Activated T-helper 17 cell treated with anti-CD3 and anti-CD28 coated beads, Interleukin-2, amount 50 U/mL, for 72 hours (primary cell): ENCODE measurements around the gene TST. TPM values are rescaled to one million over a fixed set of nuclear protein-coding genes. Genes with fewer than 3 reads are reported as not detected.

Experiments
- ATAC-seq: fragments of 150-1000 bp; cut with Tn5 transposase; replicated peaks from 2 replicates; pipeline ENCODE4 v1.10.0; 2021; ENCODE audit warnings: mild to moderate bottlenecking, moderate library complexity
- H3K27ac Mint-ChIP-seq: one replicate; pipeline ENCODE4 v1.8.0; 2022; ENCODE audit warnings: mixed read lengths
- H3K27me3 Mint-ChIP-seq: one replicate; pipeline ENCODE4 v1.8.0; 2022; ENCODE audit warnings: mixed read lengths
- H3K36me3 Mint-ChIP-seq: one replicate; pipeline ENCODE4 v1.8.0; 2022; ENCODE audit warnings: low read depth, mild to moderate bottlenecking, mixed read lengths
- H3K4me1 Mint-ChIP-seq: one replicate; pipeline ENCODE4 v1.8.0; 2022; ENCODE audit warnings: mixed read lengths
- H3K4me3 Mint-ChIP-seq: one replicate; pipeline ENCODE4 v1.8.0; 2022; ENCODE audit warnings: mild to moderate bottlenecking, mixed read lengths
- H3K9me3 Mint-ChIP-seq: one replicate; pipeline ENCODE4 v1.8.0; 2022; ENCODE audit warnings: mixed read lengths
- total RNA-seq, 2 donors: library from RNA; stranded (reverse); gene quantifications; one replicate each; pipeline ENCODE4 v1.2.3, GENCODE V29; 2022

TST gene
- total RNA-seq = 10 to 100 TPM in 1 of 2 donors, 1 to 10 TPM in 1; 8.2 to 14.5 TPM

DNA sequence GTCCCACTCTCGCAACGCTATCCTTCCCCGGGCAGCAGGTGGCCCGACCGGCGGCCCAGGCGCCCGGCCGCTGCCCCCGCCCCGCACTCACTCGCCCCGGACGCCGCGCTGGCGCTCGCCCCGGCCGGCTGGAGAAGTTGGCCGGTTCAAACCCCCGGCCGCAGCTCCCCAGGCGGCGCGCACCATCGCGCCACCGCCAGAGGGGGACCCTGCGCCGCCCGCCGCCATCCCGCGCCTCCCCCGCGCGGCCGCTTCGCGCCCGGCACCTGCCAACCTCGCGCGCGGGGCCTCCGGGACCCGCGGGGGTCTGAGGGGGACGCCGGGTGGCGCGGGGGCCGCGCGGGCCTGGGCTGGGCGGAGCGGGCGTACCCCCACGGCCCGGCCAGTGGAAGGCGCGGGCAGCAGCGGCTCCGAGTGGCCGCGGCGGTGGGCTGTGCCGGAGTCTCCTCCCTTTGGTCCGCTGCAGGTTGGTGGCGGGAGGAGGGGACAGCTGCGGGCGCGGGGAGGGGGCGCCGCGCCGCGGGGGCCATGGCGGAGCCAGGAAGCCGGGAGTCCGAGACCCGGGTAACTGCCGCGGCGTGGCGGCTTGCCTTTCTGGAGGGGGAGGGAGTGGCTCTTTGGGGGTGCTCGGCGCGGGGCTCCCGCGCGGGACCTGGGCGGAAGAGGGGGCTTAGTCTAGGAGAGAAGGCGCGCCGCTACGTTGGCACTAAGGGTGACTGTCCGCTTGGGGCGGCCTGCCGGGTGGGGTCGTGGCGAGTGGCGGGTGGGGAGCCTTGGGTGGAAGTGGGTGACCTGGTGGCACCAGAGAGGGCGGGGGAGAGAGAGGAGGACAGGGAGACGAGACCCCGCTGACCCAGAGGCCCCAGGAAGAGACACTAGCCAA is at the start of gene TST, which contains the start of gene MPST:
Gene TST (minus strand): TSS at position 139 of the 883 bp plus-strand sequence. CDS start 715 bp downstream, outside the sequence.
Gene MPST (plus strand): TSS at position 434 of the 883 bp plus-strand sequence. CDS start 95 bp downstream, at position 529.
- H3K27ac Mint-ChIP-seq = peak within 1 kb of the TSS; percentile 58
- ATAC-seq = peak; percentile 91
- H3K4me1 Mint-ChIP-seq = peaks cover 5% of the 10 kb centered on the region
- H3K4me3 Mint-ChIP-seq = peak within 1 kb of the TSS; percentile 80
- H3K9me3 Mint-ChIP-seq = no peaks in the 10 kb centered on the region
- H3K27me3 Mint-ChIP-seq = no peaks in the 10 kb centered on the region
- H3K36me3 Mint-ChIP-seq = no peaks in the 10 kb centered on the region

DNA sequence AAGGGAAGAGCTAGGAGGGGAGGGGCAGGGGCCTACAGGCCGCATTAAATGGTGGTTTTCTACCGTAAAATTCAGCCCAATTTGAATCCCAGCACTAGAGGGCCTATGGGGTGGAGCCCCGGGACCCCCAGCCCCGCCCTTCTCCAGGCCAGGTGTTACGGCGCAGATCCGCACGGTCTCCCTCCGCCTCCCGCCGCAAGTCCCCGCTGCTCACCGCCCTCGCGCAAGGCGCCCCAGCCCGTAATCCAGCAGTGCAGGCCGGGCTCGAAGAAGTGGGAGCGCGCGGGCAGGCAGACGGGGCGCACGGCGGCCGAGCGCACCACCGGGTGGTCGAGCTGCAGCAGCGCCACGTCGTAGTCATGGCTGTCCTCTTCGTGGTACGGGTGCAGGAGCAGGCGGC is 49.6 kb upstream of the TST start:
- no peaks in the 10 kb centered on the region for H3K9me3 Mint-ChIP-seq
- no peak overlapping the region for H3K27ac Mint-ChIP-seq
- H3K4me3 Mint-ChIP-seq = no peak overlapping the region
- H3K36me3 Mint-ChIP-seq = peaks cover 51% of the 10 kb centered on the region
- H3K4me1 Mint-ChIP-seq = peaks cover 15% of the 10 kb centered on the region
- no peak for ATAC-seq
- no peaks in the 10 kb centered on the region for H3K27me3 Mint-ChIP-seq

DNA sequence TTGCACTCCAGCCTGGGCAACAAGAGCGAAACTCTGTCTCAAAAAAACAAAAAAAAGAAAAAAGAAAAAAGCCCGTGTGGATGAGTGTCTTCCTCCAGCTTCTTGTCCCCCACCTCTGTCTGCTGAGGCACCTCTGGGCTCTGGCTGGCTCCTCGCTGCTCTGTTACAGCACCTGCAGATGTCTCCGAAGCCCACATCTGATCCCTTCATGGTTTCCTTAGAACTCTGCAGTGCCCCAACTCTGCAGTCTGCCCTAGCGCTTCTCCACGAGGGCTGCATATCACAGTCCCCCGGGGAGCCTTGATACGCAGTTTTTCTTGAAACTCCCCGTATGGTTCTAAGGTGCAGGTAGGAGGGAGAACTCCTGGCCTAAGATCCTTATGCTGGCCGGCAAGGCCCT is 48.2 kb upstream of the TST start:
- Mint-ChIP-seq H3K36me3 (peaks cover 65% of the 10 kb centered on the region), H3K9me3 (no peaks in the 10 kb centered on the region), H3K27ac (peak overlapping the region; percentile 89), H3K27me3 (no peaks in the 10 kb centered on the region), H3K4me1 (peaks cover 26% of the 10 kb centered on the region), H3K4me3 (peak overlapping the region; percentile 1)
- ATAC-seq = no peak

DNA sequence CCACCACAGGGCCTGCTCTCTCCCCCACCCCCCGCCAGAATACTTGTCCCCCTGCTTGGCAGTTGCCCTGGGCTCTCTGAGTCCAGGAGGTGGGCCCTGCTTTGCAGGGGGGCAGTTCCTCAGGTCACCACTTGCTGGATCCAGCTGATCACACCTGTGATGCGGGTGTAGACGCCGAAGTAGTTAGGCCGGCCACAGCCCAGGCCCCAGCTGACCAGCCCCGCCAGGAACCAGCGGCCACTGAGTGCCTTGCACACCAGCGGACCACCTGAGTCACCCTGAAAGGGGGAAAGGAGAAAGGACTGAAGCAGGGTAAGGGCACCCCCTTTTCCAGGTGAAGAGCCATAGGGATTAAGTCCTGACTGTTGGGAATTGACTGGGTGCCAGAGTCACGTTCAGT is 46.7 kb upstream of the TST start:
- no peaks in the 10 kb centered on the region for H3K9me3 Mint-ChIP-seq
- H3K4me1 Mint-ChIP-seq = peaks cover 37% of the 10 kb centered on the region
- no peak for ATAC-seq
- no peak overlapping the region for H3K4me3 Mint-ChIP-seq
- H3K27ac Mint-ChIP-seq = peak overlapping the region; percentile 89
- no peaks in the 10 kb centered on the region for H3K27me3 Mint-ChIP-seq
- peaks cover 79% of the 10 kb centered on the region for H3K36me3 Mint-ChIP-seq

DNA sequence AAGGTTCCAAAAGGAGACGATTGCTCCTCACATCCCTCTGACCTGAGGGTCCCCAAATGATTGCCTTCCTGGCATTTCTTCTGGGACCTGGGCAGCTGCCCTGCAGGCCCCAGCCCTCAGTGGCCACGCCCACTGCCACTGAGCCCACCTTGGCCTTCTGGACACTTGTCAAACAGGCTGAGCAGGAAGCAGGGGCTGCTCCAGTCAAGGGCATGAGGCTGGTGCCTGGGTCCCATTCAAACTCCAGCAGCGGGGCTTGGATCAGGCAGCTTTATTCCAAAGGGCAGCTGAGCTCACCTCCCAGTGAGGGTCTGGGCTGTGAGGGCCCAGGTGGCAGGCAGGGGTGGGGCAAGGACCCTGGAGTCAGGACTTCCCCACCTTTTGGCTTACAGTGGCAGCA is 45.9 kb upstream of the TST start:
- H3K27me3 Mint-ChIP-seq = no peaks in the 10 kb centered on the region
- peak overlapping the region; percentile 93 for H3K27ac Mint-ChIP-seq
- H3K36me3 Mint-ChIP-seq = peaks cover 87% of the 10 kb centered on the region
- no peak overlapping the region for H3K4me3 Mint-ChIP-seq
- no peaks in the 10 kb centered on the region for H3K9me3 Mint-ChIP-seq
- no peak for ATAC-seq
- H3K4me1 Mint-ChIP-seq = peaks cover 42% of the 10 kb centered on the region

DNA sequence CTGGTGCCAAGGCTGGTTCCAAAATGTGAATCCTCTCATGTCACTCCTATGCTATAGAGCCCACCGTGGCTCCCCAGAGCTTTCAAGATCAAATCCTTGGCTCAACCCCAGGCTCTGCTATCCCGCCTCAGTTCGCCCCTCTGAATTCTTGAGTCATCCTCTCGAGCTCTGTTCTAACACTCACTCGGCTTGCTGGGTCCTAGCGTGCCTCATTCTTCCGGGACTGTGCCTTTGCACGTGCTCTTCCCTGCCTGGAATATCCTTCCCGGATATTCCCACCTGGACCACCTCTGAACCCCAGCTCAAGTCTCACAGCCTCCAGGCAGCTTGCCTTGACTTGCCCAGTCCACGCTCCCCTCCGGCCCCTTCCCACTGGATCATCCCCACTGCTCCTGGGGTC is 45.3 kb upstream of the TST start:
- ATAC-seq = no peak
- Mint-ChIP-seq H3K36me3 (peaks cover 93% of the 10 kb centered on the region), H3K4me1 (peaks cover 42% of the 10 kb centered on the region), H3K27me3 (no peaks in the 10 kb centered on the region), H3K4me3 (peak overlapping the region; percentile 80), H3K27ac (peak overlapping the region; percentile 93), H3K9me3 (no peaks in the 10 kb centered on the region)

DNA sequence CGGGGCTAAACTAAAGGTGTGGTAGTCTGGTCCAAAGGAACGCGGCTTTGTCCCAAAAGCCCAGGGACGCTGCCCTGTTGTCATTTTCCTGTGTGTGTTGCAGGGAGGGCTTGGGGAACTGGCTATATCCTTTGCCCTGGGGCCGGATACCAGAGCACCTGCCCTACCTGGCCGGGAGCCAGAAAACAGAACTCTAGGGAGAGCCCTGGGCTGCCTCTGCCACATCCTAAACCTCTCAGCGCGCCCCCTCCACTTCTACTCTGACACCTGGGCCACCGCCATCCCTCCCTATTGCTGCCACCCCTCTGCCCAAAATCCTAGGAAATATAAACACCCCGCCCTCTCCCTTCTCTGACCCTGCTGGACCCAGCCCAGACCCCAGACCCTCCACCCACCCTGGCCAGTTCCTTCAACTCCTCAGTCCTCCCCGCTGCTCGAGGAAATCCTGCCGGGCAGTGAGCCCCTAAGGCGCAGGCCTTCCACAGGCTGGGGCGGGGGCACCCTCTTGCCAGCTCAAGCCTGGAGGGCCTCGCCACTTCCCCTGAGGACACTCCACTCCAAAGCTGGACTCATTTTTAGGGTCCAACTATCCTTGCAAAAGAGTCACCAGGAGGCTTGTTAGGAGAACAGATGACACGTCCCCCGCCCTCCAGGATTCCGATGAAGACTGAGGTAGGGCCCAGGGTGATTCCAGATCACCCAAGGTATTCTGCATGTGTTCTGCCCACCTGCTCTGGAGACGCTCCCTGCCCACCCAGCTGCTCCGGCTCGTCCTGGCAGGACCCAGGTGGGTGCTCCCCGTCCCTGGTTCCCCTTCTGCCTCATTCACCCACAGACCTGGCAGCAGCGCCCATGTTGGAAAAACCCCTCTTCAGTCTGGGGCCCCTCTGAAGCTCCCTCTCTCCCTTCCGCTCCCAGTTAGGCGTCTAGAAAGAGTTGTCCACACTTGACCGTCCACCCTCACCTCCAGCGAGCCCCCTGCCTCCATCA is 44.5 kb upstream of the TST start:
- Mint-ChIP-seq H3K27me3 (no peaks in the 10 kb centered on the region), H3K4me1 (peaks cover 42% of the 10 kb centered on the region), H3K36me3 (peaks cover 97% of the 10 kb centered on the region), H3K27ac (peak overlapping the region; percentile 93), H3K4me3 (peak overlapping the region; percentile 80), H3K9me3 (no peaks in the 10 kb centered on the region)
- peak; percentile 20 for ATAC-seq

DNA sequence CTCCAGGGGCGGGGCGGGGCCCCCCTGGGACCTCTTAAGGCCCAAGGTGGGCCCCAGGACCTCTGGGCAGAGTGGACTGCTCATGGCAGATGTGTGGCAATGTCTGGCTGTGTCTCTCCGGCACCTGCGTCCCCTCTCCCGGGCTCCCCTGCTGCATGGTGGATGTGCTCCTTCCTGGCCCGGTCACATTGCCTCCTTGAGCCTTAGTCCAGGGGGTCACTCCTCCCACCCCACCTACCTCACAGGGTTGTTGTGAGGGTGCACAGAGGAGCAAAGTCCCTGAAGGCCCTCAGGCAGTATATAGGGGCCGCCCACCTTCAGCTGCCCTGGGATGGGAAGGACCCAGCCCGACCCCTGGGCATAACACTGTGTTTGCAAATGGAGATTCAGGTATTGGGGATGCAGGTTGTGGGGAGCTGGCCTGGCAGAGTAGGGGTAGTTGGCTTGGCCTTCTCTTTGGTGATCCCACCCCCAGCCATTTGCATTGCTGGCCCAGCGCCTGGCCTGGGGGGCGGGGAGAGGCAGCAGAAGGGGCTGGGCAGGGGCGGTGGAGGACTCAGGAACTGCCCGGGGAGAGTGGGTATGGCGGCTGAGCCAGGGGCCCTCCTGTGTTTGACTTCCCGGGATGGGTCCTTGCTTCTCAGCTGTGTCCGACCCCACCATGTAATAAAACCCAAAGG is 43.6 kb upstream of the TST start:
- peak overlapping the region; percentile 80 for H3K4me3 Mint-ChIP-seq
- H3K9me3 Mint-ChIP-seq = no peaks in the 10 kb centered on the region
- no peaks in the 10 kb centered on the region for H3K27me3 Mint-ChIP-seq
- H3K4me1 Mint-ChIP-seq = peaks cover 42% of the 10 kb centered on the region
- peak overlapping the region; percentile 93 for H3K27ac Mint-ChIP-seq
- peaks cover 92% of the 10 kb centered on the region for H3K36me3 Mint-ChIP-seq
- peak; percentile 7 for ATAC-seq

DNA sequence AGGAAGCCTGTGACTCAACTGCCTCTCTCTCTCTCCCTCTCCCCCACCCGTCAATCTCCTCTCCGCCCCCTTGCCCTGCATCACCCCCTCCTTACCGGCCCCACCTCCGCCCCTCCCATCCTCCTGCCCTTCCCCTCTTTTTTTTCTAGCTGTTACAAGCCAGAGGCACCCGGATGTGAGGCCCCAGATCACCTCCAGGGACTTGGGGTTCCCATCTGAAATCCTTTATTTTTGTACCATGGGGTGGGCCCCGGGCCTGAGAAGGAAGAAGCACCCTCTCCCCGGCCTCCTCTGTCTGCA is 43.1 kb upstream of the TST start:
- Mint-ChIP-seq H3K27ac (peak overlapping the region; percentile 93), H3K36me3 (peaks cover 92% of the 10 kb centered on the region), H3K4me1 (peaks cover 42% of the 10 kb centered on the region), H3K9me3 (no peaks in the 10 kb centered on the region), H3K27me3 (no peaks in the 10 kb centered on the region), H3K4me3 (peak overlapping the region; percentile 80)
- peak; percentile 13 for ATAC-seq

DNA sequence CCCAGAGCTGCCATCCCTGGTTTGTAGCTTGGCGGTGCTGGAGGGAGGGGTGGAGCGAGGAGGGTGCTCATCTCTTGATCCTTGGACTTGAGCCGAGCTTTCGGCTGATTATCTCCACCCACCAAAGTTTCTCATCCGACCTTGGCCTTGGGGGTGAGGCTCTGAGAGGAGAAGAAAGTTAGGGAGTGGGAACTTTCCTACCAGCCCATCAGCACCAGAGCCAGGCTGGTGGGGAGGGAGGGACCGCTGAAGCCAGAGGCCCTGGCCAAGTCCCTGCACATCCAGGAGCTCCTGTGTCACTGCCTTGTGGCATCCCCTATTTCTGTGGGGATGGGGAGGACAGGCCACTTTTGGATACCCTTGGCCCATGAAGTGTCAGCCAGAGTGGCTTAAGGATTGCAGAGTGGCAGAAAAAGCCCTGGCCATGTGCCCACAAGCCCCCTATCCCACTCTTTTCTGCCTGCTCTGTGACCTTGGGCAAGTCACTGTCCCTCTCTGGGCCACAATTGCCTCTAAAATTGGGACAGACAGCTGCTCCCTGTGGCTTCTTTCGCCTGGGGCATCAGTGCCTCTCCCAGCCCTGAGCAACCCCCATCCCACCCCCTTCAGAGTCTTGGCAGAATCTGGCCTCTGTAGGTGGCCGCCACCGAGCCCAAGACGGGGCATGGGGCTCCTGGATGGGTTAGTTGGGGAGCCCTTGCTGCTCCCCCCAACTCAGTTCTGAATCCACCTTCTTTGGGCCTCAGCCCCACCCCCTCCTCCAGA is 42.5 kb upstream of the TST start:
- Mint-ChIP-seq H3K36me3 (peaks cover 92% of the 10 kb centered on the region), H3K9me3 (no peaks in the 10 kb centered on the region), H3K4me3 (peak overlapping the region; percentile 80), H3K27ac (peak overlapping the region; percentile 93), H3K27me3 (no peaks in the 10 kb centered on the region), H3K4me1 (peaks cover 41% of the 10 kb centered on the region)
- no peak for ATAC-seq

DNA sequence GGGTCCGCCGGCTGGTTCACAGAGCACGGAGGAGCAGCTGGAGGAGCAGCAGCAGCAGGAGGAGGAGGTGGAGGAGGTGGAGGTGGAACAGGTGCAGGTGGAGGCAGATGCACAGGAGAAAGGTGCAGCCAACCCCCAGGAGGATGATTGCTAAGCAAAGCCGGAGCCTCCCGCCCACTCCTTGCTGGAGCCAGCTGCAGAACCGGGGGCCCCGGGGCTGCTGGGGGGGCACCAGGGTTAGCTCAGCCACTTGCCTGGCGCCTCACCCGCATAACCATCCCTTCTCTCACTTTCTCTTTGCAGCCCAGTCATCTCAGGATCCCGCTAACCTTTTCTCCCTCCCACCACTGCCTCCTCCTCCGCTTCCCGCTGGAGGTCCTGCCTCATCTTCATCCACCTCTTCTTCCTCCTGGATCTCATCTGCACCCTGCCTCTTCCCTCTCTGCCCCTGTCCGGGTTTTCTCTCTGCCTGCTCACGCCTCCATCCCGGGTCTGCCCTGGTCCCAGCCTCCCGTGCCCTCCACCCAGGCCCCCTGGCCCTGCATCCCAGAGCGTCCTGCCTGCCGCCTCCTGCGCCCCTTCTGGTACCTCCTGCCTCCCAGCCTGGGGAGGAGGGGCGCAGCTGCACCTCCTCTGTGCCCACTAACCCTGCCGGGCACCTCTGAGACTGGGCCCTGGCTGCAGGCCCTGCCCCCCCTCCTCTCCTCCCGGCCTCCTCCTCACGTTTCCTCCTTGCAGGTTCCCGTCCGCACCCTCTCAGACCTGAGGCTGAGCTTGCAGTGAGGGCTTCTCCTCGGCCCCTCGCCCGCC is 41.8 kb upstream of the TST start:
- H3K4me1 Mint-ChIP-seq = peaks cover 35% of the 10 kb centered on the region

DNA sequence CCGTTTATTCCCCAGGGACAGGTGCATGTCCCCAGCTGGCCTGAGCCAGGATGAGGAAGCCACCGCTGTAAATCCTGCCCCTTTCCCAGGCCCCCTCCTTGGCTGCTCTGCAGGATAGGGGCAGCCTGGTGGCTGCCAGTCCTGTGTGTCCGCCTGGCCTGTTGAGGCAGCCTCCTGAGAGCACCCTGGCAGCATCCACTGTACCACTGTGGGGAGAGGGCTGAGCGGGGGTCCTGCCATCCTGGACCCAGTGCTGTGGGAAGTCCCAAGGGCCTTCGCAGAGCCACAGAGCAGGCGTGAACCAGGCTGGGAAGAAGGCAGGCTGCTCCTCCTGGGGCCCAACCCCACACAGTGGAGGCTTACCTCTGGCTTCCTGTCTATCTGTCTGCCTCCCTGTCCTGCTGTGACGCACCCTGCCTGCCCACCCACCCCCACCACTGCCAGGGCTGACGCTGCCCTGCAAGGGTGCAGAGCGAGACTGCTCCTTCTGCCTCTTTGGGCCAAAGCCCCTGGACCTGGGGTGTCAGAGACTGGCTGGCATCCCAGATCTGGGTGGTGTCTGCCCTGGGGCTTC is 40.7 kb upstream of the TST start:
- peak; percentile 18 for ATAC-seq
- H3K9me3 Mint-ChIP-seq = no peaks in the 10 kb centered on the region
- H3K27ac Mint-ChIP-seq = peak overlapping the region; percentile 93
- no peaks in the 10 kb centered on the region for H3K27me3 Mint-ChIP-seq
- H3K4me3 Mint-ChIP-seq = peak overlapping the region; percentile 80
- H3K4me1 Mint-ChIP-seq = peaks cover 35% of the 10 kb centered on the region
- H3K36me3 Mint-ChIP-seq = peaks cover 92% of the 10 kb centered on the region

More for the DNA sequence above, 41.8 kb upstream of the TST start:
- Mint-ChIP-seq H3K9me3 (no peaks in the 10 kb centered on the region), H3K27ac (peak overlapping the region; percentile 93), H3K27me3 (no peaks in the 10 kb centered on the region), H3K4me3 (peak overlapping the region; percentile 80), H3K36me3 (peaks cover 92% of the 10 kb centered on the region)
- ATAC-seq = peak; percentile 65
